GM21526 (cell line): ENCODE measurements around the gene MYLK4.

Experiments used
- ATAC-seq: cut with Tn5 transposase; IDR thresholded peaks from one replicate; pipeline ENCODE4 v1.9.1; 2021; ENCODE audit warnings: moderate library complexity; ENCODE audit not compliant: unreplicated experiment, low FRiP score

The MYLK4 gene

GRCh38 chr6:2667617-2668016, 83.1 kb downstream of the MYLK4 start:
- ATAC-seq = no peak

- no peak for ATAC-seq
These were observed 83.7 kb downstream of the MYLK4 start for GRCh38 chr6:2666906-2667575.

- ATAC-seq = no peak
These were observed 85.3 kb downstream of the MYLK4 start for GRCh38 chr6:2665146-2666070.

GRCh38 chr6:2663123-2663522, 87.6 kb downstream of the MYLK4 start:
- ATAC-seq = no peak

GRCh38 chr6:2661651-2662050, 89.1 kb downstream of the MYLK4 start:
- ATAC-seq = no peak

- ATAC-seq = no peak
These were observed 90.8 kb downstream of the MYLK4 start for GRCh38 chr6:2659882-2660281.

GRCh38 chr6:2659381-2659780, 91.3 kb downstream of the MYLK4 start:
- no peak for ATAC-seq

- peak; percentile 84 for ATAC-seq
These were observed 91.9 kb downstream of the MYLK4 start for GRCh38 chr6:2658788-2659187.

GRCh38 chr6:2656460-2657079, 94.2 kb downstream of the MYLK4 start:
- no peak for ATAC-seq

GRCh38 chr6:2655844-2656433, 94.8 kb downstream of the MYLK4 start:
- ATAC-seq = no peak

- ATAC-seq = no peak
These were observed 97.2 kb downstream of the MYLK4 start for GRCh38 chr6:2653369-2654032.

- no peak for ATAC-seq
These were observed 98.1 kb downstream of the MYLK4 start for GRCh38 chr6:2652611-2653010.

- ATAC-seq = no peak
These were observed 98.8 kb downstream of the MYLK4 start for GRCh38 chr6:2651961-2652360.

GRCh38 chr6:2651536-2651935, 99.2 kb downstream of the MYLK4 start:
- no peak for ATAC-seq

GRCh38 chr6:2646346-2646745, 104.4 kb downstream of the MYLK4 start:
- no peak for ATAC-seq

GRCh38 chr6:2643935-2644539, 106.7 kb downstream of the MYLK4 start:
- no peak for ATAC-seq

GRCh38 chr6:2643130-2643529, 107.6 kb downstream of the MYLK4 start:
- ATAC-seq = no peak

GRCh38 chr6:2641044-2641725, 109.5 kb downstream of the MYLK4 start:
- no peak for ATAC-seq

GRCh38 chr6:2640551-2640950, 110.2 kb downstream of the MYLK4 start:
- ATAC-seq = no peak

GRCh38 chr6:2639896-2640295, 110.8 kb downstream of the MYLK4 start:
- ATAC-seq = no peak
